Esophagus muscularis mucosa (tissue), 4 donors: Measurements from ENCODE around the gene IDNK.

Experiments used
- CTCF ChIP-seq, 3 experiments: fragments of 200-600 bp in 2 of 3; fragments of 450-650 bp in 1 of 3; sonication (generic) in 2 of 3; IDR thresholded peaks; one replicate each; pipeline ENCODE4 v1.5.1; 2017 to 2019; ENCODE audit warnings: antibody characterized with exemption in 3 of 3, mild to moderate bottlenecking in 2 of 3, moderate library complexity in 1 of 3
- EP300 ChIP-seq: sonication (generic); formaldehyde crosslinking; IDR thresholded peaks from one replicate; pipeline ENCODE4 v1.6.1; 2017; ENCODE audit warnings: antibody characterized with exemption
- POLR2AphosphoS5 ChIP-seq, 2 donors: sonication (generic); formaldehyde crosslinking; IDR thresholded peaks; one replicate each; pipeline ENCODE4 v1.6.1; 2017; ENCODE audit warnings: antibody characterized with exemption in 2 of 2

- TF ChIP-seq CTCF (IDR thresholded peaks at IDR 0.05), result no peak
- TF ChIP-seq POLR2AphosphoS5 (IDR thresholded peaks at IDR 0.05), result no peak
- no peak for TF ChIP-seq EP300
Measured at GRCh38 chr9:83652433-83652832, 29.5 kb downstream of the IDNK start.
